ENCODE measurements around the gene DPEP1.

The DPEP1 gene

DNA sequence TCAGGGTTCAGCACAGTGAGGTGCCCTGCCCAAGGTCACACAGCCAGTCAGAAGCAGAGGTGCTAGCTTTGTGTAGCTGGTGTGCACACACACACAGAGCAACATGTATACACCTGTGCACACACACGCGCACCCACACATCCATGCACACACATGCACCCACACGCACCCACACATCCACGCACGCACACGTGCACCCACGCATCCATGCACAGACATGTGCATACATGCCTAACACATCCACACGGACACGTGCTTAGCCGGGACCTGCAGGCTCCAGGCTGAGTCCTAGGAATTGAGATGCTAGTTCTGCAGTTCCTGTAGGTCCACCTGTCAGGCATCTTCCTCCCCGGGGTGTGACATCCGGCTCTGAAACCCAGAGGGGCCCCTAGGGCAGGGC lies 13.0 kb upstream of the DPEP1 start:
- no peak for TF ChIP-seq POLR2A (IDR thresholded peaks at IDR 0.05; ENCODE audit: extremely low read depth, insufficient read length)
- no peak for TF ChIP-seq MYC (IDR thresholded peaks at IDR 0.05; ENCODE audit: low read depth, low read length)
- TF ChIP-seq, protein P1, sequence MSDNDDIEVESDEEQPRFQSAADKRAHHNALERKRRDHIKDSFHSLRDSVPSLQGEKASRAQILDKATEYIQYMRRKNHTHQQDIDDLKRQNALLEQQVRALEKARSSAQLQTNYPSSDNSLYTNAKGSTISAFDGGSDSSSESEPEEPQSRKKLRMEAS (IDR thresholded peaks at IDR 0.05; ENCODE audit: low read depth, low read length) = no peak
- TF ChIP-seq, protein P2, sequence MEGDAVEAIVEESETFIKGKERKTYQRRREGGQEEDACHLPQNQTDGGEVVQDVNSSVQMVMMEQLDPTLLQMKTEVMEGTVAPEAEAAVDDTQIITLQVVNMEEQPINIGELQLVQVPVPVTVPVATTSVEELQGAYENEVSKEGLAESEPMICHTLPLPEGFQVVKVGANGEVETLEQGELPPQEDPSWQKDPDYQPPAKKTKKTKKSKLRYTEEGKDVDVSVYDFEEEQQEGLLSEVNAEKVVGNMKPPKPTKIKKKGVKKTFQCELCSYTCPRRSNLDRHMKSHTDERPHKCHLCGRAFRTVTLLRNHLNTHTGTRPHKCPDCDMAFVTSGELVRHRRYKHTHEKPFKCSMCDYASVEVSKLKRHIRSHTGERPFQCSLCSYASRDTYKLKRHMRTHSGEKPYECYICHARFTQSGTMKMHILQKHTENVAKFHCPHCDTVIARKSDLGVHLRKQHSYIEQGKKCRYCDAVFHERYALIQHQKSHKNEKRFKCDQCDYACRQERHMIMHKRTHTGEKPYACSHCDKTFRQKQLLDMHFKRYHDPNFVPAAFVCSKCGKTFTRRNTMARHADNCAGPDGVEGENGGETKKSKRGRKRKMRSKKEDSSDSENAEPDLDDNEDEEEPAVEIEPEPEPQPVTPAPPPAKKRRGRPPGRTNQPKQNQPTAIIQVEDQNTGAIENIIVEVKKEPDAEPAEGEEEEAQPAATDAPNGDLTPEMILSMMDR (IDR thresholded peaks at IDR 0.05; ENCODE audit: low read depth, low read length) = no peak
- no peak overlapping the region for H3K4me3 ChIP-seq (ENCODE audit: low read depth, low read length)
- no peak for DNase-seq (ENCODE audit: low read depth)

GRCh38 chr16:89600956-89601355 lies 12.5 kb upstream of the DPEP1 start:
- no peak overlapping the region for H3K4me3 ChIP-seq (ENCODE audit: low read depth, low read length)
- no peak for DNase-seq (ENCODE audit: low read depth)
- TF ChIP-seq POLR2A (IDR thresholded peaks at IDR 0.05; ENCODE audit: extremely low read depth, insufficient read length) (no peak), MYC (IDR thresholded peaks at IDR 0.05; ENCODE audit: low read depth, low read length) (no peak)
- TF ChIP-seq, protein P2 (IDR thresholded peaks at IDR 0.05; ENCODE audit: low read depth, low read length) = no peak
- TF ChIP-seq, protein P1 (IDR thresholded peaks at IDR 0.05; ENCODE audit: low read depth, low read length) = no peak

- DNase-seq (ENCODE audit: low read depth) = no peak
- H3K4me3 ChIP-seq (ENCODE audit: low read depth, low read length) = no peak overlapping the region
- TF ChIP-seq MYC (IDR thresholded peaks at IDR 0.05; ENCODE audit: low read depth, low read length) (no peak), POLR2A (IDR thresholded peaks at IDR 0.05; ENCODE audit: extremely low read depth, insufficient read length) (no peak)
- TF ChIP-seq, protein P1 (IDR thresholded peaks at IDR 0.05; ENCODE audit: low read depth, low read length) = no peak
- TF ChIP-seq, protein P2 (IDR thresholded peaks at IDR 0.05; ENCODE audit: low read depth, low read length) = no peak
These were observed 11.6 kb upstream of the DPEP1 start for GRCh38 chr16:89601906-89602272.

DNA sequence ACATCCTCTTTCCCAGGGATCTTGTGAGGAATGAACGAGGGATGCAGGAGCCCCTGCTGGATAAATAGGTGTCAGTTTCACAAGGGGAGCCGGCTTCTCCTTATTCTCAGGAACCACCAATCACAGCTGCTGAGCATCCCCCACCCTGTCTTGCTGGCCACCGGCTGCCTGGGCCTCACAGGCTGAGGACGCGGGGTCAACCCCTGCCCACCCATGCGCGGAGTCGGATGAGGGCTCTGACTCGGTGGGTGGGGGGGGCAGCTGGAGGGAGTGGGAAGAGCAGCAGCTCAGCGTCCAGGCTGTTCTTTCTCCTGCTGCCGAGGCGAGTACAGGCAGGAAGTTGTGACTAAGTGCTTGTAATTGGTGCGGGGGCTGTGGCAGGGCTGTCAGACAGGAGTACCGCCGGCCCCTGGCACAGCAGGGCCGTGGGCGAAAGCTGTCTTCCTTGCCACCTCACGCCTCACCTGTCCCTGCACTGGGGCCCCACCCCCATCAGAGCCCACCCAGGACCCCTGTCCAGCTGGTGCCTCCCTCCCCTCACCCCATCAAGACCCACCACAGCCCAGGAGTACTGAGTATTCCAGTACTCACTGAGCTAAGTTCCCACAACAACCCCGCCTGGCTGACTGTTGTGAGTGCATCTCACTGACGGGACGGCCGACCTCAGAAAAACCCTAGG lies 11.0 kb upstream of the DPEP1 start:
- TF ChIP-seq, protein P1 (IDR thresholded peaks at IDR 0.05; ENCODE audit: low read depth, low read length) = no peak; the same call in 1 of the 2 replicates
- TF ChIP-seq MYC (IDR thresholded peaks at IDR 0.05; ENCODE audit: low read depth, low read length) (no peak), POLR2A (IDR thresholded peaks at IDR 0.05; ENCODE audit: extremely low read depth, insufficient read length) (no peak)
- TF ChIP-seq, protein P2 (IDR thresholded peaks at IDR 0.05; ENCODE audit: low read depth, low read length) = no peak
- no peak overlapping the region for H3K4me3 ChIP-seq (ENCODE audit: low read depth, low read length)
- DNase-seq (ENCODE audit: low read depth) = peak; percentile 88

DNA sequence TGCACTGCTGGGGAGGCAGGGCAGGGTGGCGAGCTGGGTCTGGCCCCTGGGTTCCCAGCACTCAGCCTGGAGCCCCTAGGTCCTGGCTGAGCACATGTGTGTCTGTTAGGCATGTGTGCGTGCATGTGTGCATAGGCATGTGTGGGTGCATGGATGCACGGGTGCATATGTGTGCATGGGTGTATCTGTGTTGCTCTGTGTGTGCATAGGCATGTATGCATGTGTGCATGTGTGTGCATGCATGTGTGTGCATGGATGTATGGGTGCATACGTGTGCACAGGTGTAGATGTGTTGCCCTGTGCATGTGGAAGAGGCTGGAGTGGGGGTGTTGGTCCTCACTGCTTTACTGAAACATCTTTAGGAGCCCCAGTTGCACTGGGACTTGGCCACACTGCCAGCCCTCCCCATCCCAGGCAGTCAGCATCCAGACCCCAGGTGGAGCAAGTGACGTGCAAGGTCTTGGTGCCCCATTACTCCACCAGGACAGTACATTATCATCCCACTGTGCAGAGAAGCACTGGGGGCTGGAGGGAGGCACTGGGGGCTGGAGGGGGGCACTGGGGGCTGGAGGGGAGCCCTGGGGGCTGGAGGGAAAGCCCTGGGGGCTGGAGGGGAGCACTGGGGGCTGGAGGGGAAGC lies 10.4 kb upstream of the DPEP1 start:
- DNase-seq (ENCODE audit: low read depth) = no peak
- TF ChIP-seq, protein P2 (IDR thresholded peaks at IDR 0.05; ENCODE audit: low read depth, low read length) = no peak
- TF ChIP-seq, protein P1 (IDR thresholded peaks at IDR 0.05; ENCODE audit: low read depth, low read length) = 0 out of 2 replicates have a peak, but pooled peaks have one; percentile 30
- no peak overlapping the region for H3K4me3 ChIP-seq (ENCODE audit: low read depth, low read length)
